HG03060 (cell line): ENCODE measurements around the gene ALG6.

Source experiments
- ATAC-seq: cut with Tn5 transposase; IDR thresholded peaks from one replicate; pipeline ENCODE4 v1.9.1; 2021; ENCODE audit warnings: low read depth, moderate number of reproducible peaks; ENCODE audit not compliant: unreplicated experiment

Gene ALG6

GRCh38 chr1:63367215-63368103, at the start of gene ALG6:
Gene ALG6, plus strand, starts transcription at chr1:63367627. Its CDS starts 3,351 bp downstream, at chr1:63370978.
- peak; percentile 70 for ATAC-seq

- ATAC-seq, result no peak
Measured at GRCh38 chr1:63317817-63318152, 49.6 kb upstream of the ALG6 start.

DNA sequence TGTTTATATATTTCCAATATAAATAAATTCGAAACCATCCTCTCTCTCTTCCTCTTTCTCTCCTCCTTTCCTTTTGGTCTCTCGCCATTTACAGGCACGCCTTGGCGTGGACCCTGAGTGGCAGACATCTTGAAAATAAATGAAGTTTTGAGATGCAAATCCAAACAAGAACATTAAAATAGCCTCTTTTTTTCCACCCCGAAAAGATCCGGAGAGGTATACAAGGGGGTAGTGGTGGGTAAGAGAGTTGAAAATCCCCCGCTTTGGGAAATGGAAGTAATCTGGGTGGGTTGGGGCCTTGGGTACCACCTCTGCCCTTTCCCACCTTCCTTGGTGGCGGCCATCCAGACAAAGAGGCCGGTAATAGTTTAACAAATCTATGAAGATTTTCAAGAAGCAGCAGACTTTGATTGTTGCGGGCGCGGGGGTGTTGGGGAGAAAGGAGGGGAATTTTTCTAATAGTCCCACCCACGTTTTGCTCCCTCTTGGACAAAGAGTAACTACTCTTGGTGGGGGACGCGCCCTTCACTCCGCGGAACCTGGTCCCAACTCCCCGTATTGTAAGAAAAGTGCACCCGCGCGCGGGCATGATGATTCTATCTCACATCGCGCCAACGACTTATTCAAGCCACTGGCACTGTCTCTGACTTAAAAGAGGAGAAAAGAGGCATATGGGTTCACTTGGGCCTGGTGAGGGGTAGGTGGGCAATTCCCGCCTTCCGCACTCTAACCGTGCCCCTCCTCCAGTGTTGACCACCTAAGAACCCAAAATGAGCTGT, 49.0 kb upstream of the ALG6 start:
- no peak for ATAC-seq

GRCh38 chr1:63319046-63320021, 48.1 kb upstream of the ALG6 start:
- ATAC-seq, result no peak

- ATAC-seq, result no peak
Measured at GRCh38 chr1:63320022-63320721, 47.3 kb upstream of the ALG6 start.

- ATAC-seq, result no peak
Measured at GRCh38 chr1:63321066-63321784, 46.2 kb upstream of the ALG6 start.

GRCh38 chr1:63321785-63322113, 45.7 kb upstream of the ALG6 start:
- no peak for ATAC-seq

- no peak for ATAC-seq
Measured at GRCh38 chr1:63322114-63322943, 45.1 kb upstream of the ALG6 start, which contains the start of gene FOXD3. Gene FOXD3, plus strand, starts transcription at chr1:63322567. Its CDS starts 492 bp downstream, at chr1:63323059.

GRCh38 chr1:63322944-63323864, 44.2 kb upstream of the ALG6 start:
- no peak for ATAC-seq

DNA sequence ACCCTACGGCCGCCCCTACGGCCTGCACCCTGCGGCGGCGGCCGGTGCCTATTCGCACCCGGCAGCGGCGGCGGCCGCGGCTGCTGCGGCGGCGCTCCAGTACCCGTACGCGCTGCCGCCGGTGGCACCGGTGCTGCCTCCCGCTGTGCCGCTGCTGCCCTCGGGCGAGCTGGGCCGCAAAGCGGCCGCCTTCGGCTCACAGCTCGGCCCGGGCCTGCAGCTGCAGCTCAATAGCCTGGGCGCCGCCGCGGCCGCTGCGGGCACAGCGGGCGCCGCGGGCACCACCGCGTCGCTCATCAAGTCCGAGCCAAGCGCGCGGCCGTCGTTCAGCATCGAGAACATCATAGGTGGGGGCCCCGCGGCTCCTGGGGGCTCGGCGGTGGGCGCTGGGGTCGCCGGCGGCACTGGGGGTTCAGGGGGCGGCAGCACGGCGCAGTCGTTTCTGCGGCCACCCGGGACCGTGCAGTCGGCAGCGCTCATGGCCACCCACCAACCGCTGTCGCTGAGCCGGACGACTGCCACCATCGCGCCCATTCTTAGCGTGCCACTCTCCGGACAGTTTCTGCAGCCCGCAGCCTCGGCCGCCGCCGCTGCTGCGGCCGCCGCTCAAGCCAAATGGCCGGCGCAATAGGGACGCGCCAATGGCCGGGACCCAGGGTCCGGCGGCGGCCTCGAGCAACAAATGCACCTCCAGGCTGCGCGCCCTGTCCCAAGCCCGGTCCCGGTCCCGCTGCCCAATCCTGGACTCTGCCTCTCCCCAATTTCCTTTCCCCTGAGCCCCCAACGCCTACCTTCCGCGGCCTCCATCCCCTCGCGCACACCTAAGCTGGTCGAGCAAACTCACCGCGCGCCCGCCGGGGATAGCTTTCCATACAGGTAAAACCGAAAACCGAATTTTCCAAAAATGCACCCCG, 43.3 kb upstream of the ALG6 start:
- no peak for ATAC-seq

- ATAC-seq, result no peak
Measured at GRCh38 chr1:63324779-63325119, 42.7 kb upstream of the ALG6 start.

- ATAC-seq, result no peak
Measured at GRCh38 chr1:63325279-63325985, 42.0 kb upstream of the ALG6 start.

- no peak for ATAC-seq
Measured at GRCh38 chr1:63326106-63326472, 41.3 kb upstream of the ALG6 start.

GRCh38 chr1:63326473-63327380, 40.7 kb upstream of the ALG6 start:
- ATAC-seq, result no peak
